Hindlimb muscle (tissue), 1 donor: ENCODE data around the gene PSMD4. TPM values are rescaled to one million over a fixed set of nuclear protein-coding genes. Genes with fewer than 3 reads are reported as not detected.
"Not testable (repeated sequence)": the region's sequence is repeated elsewhere in the genome, so short reads cannot be mapped to it uniquely, and the experiment has no call there.

ENCODE experiments used
- DNase-seq: peaks from one replicate; pipeline ENCODE4 v3.0.0-alpha.2; 2013
- polyA plus RNA-seq: library from polyadenylated mRNA; unstranded; fragments of 120-200 nt; gene quantifications from one replicate; pipeline ENCODE4 v1.2.1, GENCODE V29; 2013; ENCODE audit not compliant: insufficient read length

Gene PSMD4
- 121 TPM for polyA plus RNA-seq

DNA sequence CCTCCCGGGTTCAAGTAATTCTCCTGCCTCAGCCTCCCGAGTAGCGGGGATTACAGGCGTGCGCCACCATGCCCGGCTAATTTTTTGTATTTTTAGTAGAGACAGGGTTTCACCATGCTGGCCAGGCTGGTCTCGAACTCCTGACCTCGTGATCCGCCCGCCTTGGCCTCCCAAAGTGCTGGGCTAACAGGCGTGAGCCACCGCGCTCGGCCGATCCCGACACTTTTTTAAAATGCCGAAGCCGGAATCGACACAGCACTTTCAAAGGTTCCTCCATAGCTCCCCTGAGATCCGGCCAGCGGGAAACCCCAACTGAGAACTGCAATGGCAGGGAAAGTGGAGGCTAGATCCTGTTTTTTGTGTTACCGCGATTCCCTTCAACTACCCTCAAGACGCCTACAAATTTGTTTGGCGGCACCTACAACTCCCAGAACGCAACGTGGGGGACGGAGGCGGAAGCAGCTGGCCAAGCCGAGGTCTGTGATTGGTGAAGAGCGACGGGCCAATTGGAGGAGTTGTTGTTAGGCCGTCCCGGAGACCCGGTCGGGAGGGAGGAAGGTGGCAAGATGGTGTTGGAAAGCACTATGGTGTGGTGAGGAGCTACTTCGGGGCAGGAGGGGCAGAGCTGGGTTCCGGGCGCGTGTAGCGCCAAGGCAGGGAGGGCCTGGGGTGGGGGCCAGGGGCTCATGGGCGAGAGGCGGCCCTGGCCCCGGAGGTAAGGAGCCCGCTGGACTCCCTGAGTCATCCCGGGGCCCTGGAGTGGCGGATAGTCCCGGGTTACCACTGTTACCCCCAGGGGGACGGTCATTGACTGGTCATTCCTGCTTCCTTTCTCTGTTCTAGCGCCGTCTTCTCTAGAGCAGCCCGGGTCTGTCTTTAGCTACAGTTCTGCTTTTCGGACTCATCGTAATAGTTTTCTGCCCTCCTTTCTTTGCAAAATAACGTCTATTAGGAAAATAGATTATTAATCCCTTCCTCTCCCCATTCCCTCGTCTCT is at the start of gene PSMD4:
Gene PSMD4, plus strand, starts transcription at position 518 of the 997 bp plus-strand sequence. Its CDS starts 49 bp downstream, at position 567.
- DNase-seq = peak; percentile 97

DNA sequence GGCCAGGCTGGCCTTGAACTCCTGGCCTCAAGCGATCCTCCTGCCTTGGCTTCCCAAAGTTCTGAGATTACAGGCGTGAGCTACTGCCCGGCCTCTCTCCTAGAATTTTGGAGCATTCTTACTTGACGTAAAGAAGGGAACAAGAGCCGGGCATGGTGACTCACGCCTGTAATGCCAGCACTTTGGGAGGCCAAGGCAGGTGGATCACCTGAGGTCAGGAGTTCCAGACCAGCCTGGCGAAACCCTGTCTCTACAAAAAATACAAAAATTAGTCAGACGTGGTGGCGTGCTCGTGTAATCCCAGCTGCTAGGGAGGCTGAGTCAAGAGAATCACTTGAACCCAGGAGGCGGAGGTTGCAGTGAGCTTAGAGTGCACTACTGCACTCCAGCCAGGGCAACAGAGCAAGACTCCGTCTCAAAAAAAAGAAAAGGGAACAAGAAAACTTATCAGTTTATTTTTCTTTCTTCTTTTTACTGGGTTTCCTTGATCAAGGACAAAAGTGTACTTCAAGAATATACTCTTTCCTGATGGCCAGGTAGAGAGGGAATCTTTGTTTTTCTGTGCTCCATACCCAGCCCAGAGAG is 49.1 kb upstream of the PSMD4 start:
- not testable (repeated sequence) for DNase-seq

DNA sequence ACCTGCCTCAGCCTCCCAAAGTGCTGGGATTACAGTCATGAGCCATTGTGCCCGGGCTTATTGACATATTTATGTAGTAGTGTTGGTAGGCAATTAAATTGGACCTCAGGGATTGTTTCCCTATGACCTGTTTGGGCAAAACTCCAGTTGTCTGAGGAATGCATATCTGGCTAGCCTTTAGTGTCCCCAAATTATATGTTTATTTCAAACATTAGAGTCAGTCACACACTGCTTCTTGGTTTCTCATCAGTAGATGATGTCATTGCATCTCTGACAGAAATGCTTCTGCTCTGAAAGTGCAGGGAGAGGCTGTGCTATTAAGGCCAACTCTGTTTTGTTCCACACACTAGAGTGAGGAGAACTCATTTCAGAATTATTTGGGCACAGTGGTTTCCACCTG is 43.7 kb upstream of the PSMD4 start:
- no peak for DNase-seq

- no peak for DNase-seq
Measured at GRCh38 chr1:151211972-151212705, 42.4 kb upstream of the PSMD4 start.

DNA sequence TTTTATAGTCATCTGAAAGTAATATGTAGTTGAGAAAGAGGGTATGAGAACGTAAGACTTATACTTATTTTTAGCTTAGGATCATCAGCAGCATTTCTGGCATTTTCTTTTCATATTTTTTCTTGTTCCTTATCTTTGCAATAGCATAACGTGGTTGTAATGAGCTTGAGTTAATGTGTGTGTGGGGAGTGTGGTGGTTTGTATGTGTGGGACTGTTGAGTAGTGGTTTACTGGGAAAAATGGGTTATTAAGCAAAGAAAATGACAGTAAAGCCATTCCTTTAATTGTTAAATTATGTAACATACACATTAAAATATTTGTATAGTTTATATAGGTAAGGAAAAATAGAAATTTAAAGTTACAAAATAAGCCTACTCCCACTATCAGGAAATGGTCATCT is 41.0 kb upstream of the PSMD4 start:
- no peak for DNase-seq

DNA sequence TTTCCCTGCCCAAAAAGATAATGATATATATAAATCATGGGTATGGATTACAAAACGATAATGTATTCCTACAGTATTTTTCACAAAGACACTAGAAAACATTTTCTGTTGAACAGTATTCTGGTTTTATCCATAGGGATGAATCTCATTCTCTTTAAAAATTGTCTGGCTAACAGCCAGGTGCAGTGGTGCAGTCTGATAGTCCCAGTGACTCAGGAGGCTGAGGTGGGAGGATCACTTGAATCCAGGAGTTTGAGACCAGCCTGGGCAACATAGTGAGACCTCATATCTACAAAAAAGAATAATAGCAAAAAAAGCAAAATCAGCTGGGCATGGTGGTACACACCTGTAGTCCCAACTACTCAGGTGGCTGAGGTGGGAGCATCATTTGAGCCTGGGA is 32.9 kb upstream of the PSMD4 start:
- DNase-seq = no peak

- no peak for DNase-seq
Measured at GRCh38 chr1:151222130-151222529, 32.4 kb upstream of the PSMD4 start.

DNA sequence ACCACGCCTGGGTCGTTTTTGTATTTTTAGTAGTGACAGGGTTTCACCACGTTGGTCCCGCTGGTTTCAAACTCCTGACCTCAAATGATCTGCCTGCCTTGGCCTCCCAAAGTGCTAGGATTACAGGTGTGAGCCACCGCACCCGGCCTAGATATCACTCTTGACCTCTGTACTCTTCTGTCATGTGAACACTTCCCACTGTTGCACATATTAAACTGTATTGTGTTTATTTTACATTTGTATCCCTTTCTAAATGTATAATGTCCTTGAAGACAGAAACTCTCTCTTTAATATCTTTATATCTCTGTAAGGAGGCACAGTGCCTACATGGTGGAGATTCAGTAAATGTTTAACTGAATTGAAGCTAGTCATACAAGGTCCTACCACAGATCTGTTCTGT is 19.3 kb upstream of the PSMD4 start:
- DNase-seq = no peak

- DNase-seq = no peak
Measured at GRCh38 chr1:151237678-151238466, 16.7 kb upstream of the PSMD4 start.

DNA sequence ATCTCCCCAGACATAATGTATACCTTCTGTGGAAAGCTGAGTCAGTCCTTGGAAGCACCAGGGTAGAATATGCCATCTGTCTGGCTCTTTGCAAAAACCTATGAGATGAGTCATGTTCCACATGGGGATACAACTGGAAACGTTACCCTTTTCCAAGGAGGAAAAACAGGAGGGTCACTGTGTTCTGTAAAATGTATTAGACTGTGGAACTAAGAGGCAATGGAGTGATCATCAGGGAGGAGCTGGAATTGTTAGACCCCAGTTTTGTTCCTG is 16.1 kb upstream of the PSMD4 start:
- no peak for DNase-seq

GRCh38 chr1:151242442-151242841 is 12.1 kb upstream of the PSMD4 start:
- DNase-seq = no peak

DNA sequence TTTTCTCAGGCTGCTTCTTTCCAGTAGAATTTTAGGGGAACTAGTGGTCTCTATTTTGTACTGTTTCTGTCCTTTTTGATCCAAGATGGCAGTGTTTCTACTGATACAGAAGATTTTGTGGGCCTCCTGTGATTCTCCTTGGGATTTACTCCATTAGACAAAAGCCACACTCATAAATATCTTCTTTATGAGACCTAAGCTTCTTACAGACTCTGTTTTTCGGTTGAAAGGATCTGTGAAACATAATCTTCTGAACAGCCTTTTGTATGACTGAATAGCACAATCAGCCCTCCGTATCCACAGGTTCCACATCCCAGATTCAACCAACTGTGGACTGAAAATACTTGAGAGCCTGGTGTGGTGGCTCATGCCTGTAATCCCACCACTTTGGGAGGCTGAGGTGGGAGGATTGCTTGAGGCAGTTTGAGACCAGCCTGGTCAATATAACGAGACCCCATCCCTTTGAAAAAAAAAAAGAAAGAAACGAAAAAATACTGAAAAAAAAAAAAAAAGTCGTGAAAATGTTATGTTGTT is 10.8 kb upstream of the PSMD4 start:
- DNase-seq = no peak

GRCh38 chr1:151246786-151247185 is 7.7 kb upstream of the PSMD4 start:
- no peak for DNase-seq

- peak; percentile 58 for DNase-seq
Measured at GRCh38 chr1:151251656-151252470, 2.7 kb upstream of the PSMD4 start.

DNA sequence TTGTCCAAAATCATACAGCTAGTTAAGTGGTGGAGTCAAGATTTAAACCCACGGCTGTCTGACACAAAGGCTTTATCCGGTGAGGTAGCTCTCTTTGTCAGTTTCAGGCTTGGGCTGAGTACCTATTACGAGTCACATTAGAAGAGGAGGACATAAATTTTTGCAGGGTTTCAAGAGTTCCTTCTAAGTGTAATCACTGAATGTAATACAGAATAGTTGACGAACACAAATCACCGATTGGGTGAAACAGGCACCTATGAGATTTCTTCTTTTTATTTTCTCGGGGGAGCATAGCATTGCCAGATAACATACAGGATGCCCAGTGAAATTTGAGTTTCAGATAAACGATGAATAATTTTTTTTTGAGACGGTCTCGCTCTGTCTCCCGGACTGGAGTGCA is 847 bp downstream of the PSMD4 start:
- DNase-seq = no peak

DNA sequence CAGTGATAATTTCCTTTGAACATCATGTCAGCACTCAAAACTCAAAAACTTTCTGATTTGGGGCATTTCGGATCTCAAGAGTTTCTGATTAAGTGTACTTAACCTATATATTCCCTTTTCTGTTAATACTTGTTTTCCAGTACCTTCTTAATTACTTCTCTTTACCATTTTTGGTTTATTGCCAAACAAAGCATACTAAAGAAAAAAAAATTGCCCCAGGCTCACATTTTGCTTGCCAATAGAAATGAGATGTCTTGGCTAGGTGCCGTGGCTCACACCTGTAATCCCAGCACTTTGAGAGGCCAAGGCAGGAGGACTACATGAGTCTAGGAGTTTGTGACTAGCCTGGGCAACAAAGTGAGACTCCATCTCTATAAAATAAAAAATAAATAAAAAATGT is 4.8 kb downstream of the PSMD4 start:
- DNase-seq = no peak

GRCh38 chr1:151265446-151266236 is 11.1 kb downstream of the PSMD4 start:
- DNase-seq = no peak

DNA sequence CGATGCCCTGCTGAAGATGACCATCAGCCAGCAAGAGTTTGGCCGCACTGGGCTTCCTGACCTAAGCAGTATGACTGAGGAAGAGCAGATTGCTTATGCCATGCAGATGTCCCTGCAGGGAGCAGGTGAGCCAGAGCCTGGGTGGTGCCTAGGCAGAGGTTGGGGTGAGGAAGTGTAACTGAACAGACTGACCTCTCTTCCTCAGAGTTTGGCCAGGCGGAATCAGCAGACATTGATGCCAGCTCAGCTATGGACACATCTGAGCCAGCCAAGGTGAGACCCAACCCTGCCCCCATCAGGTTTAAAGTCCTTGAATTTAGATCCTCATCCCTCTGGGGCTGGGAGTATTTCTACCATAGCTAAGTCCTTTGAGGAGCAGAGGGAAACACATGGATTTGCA is 11.8 kb downstream of the PSMD4 start:
- DNase-seq = no peak

DNA sequence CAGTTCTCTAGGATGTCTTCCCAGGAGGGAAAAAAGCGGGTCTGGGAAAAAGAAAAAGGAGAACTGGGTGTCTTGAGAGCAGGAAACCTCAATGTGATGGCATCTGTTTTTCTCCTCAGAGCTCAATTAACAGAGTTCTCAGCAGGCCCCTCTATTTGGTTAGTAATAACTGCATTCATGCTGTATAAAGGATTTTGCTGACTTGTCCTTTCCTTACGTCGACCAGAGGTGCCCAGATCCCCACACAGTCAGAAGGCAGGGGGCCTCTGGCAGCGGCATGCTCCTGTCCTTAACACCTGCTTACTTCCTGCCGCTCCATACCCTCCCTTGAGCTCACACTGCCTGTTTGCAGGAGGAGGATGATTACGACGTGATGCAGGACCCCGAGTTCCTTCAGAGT is 12.3 kb downstream of the PSMD4 start:
- DNase-seq = no peak

GRCh38 chr1:151267760-151268159 is 13.2 kb downstream of the PSMD4 start:
- DNase-seq = no peak
